Central memory CD4-positive, alpha-beta T cell (primary cell): ENCODE measurements around the gene CYREN.
"Not testable (repeated sequence)": the region's sequence is repeated elsewhere in the genome, so short reads cannot be mapped to it uniquely, and the experiment has no call there.

ENCODE experiments used
- DNase-seq: peaks from one replicate; pipeline ENCODE4 v3.0.0; 2022

CYREN gene

GRCh38 chr7:135175931-135176330, 5.4 kb upstream of the CYREN start:
- DNase-seq, result no peak

- DNase-seq, result no peak
These were observed 4.4 kb upstream of the CYREN start for GRCh38 chr7:135174941-135175340.

- DNase-seq, result not testable (repeated sequence)
These were observed 3.4 kb upstream of the CYREN start for GRCh38 chr7:135173916-135174315.

- DNase-seq, result not testable (repeated sequence)
These were observed 1.2 kb upstream of the CYREN start for GRCh38 chr7:135171581-135172291.

GRCh38 chr7:135170998-135171481, 533 bp upstream of the CYREN start:
- DNase-seq, result not testable (repeated sequence)

GRCh38 chr7:135169964-135170273, 588 bp downstream of the CYREN start:
- no peak for DNase-seq

- peak; percentile 52 for DNase-seq
These were observed 1.2 kb downstream of the CYREN start for GRCh38 chr7:135169141-135169963.

GRCh38 chr7:135168489-135169140, 1.9 kb downstream of the CYREN start:
- no peak for DNase-seq

- DNase-seq, result no peak
These were observed 2.5 kb downstream of the CYREN start for GRCh38 chr7:135168001-135168400.

- DNase-seq, result no peak
These were observed 3.1 kb downstream of the CYREN start for GRCh38 chr7:135167365-135167917.

GRCh38 chr7:135166338-135166990, 4.0 kb downstream of the CYREN start:
- no peak for DNase-seq

GRCh38 chr7:135165862-135166261, 4.6 kb downstream of the CYREN start:
- DNase-seq, result no peak

GRCh38 chr7:135164357-135165061, 6.0 kb downstream of the CYREN start:
- DNase-seq, result no peak

- DNase-seq, result no peak
These were observed 8.0 kb downstream of the CYREN start for GRCh38 chr7:135162382-135163001.

- no peak for DNase-seq
These were observed 8.8 kb downstream of the CYREN start for GRCh38 chr7:135161669-135162068.

GRCh38 chr7:135160858-135161653, 9.5 kb downstream of the CYREN start:
- DNase-seq, result no peak

GRCh38 chr7:135160098-135160857, 10.2 kb downstream of the CYREN start:
- no peak for DNase-seq

- DNase-seq, result no peak
These were observed 11.0 kb downstream of the CYREN start for GRCh38 chr7:135159359-135160085.

- no peak for DNase-seq
These were observed 11.6 kb downstream of the CYREN start for GRCh38 chr7:135158874-135159273.
